Embryonic facial prominence (tissue), 1 donor: ENCODE data around the gene RPL27.
"Not testable (repeated sequence)": the region's sequence is repeated elsewhere in the genome, so short reads cannot be mapped to it uniquely, and the experiment has no call there.

Source experiments
- DNase-seq: peaks from one replicate; pipeline ENCODE4 v3.0.0-alpha.2; 2016; ENCODE audit errors: extremely low spot score

The RPL27 gene

GRCh38 chr17:42997984-42998938 lies at the start of gene RPL27:
TSS of gene RPL27 (plus strand) at chr17:42998419. CDS start at chr17:42998751, 332 bp downstream.
- DNase-seq = peak; percentile 100

GRCh38 chr17:42950044-42950783 lies 48.0 kb upstream of the RPL27 start:
- no peak for DNase-seq

GRCh38 chr17:42953669-42954068 lies 44.5 kb upstream of the RPL27 start:
- no peak for DNase-seq

- peak; percentile 89 for DNase-seq
These were observed 33.9 kb upstream of the RPL27 start, which contains the start of gene AARSD1 for GRCh38 chr17:42964161-42964932. TSS of gene AARSD1 (minus strand) at chr17:42964454. CDS start at chr17:42964440, 14 bp downstream.

GRCh38 chr17:42967925-42968324 lies 30.3 kb upstream of the RPL27 start:
- no peak for DNase-seq

- no peak for DNase-seq
These were observed 29.1 kb upstream of the RPL27 start for GRCh38 chr17:42969001-42969581.

- no peak for DNase-seq
These were observed 26.6 kb upstream of the RPL27 start for GRCh38 chr17:42971589-42971988.

GRCh38 chr17:42973323-42973722 lies 24.9 kb upstream of the RPL27 start:
- DNase-seq = not testable (repeated sequence)

GRCh38 chr17:42975265-42975664 lies 23.0 kb upstream of the RPL27 start:
- no peak for DNase-seq

- not testable (repeated sequence) for DNase-seq
These were observed 22.5 kb upstream of the RPL27 start for GRCh38 chr17:42975701-42976100.

- peak; percentile 40 for DNase-seq
These were observed 18.5 kb upstream of the RPL27 start, which contains the start of gene PTGES3L for GRCh38 chr17:42979511-42980273. TSS of gene PTGES3L (minus strand) at chr17:42980080. CDS start at chr17:42980053, 27 bp downstream.

GRCh38 chr17:42980274-42980765 lies 17.9 kb upstream of the RPL27 start, which contains the start of gene RUNDC1:
TSS of gene RUNDC1 (plus strand) at chr17:42980565. CDS start at chr17:42980577, 12 bp downstream.
- DNase-seq = peak; percentile 61

GRCh38 chr17:42980766-42981397 lies 17.3 kb upstream of the RPL27 start:
- DNase-seq = no peak

GRCh38 chr17:42982266-42982665 lies 16.0 kb upstream of the RPL27 start:
- no peak for DNase-seq

- no peak for DNase-seq
These were observed 13.0 kb upstream of the RPL27 start for GRCh38 chr17:42985225-42985624.

GRCh38 chr17:42989141-42989540 lies 9.1 kb upstream of the RPL27 start:
- DNase-seq = no peak

- no peak for DNase-seq
These were observed 8.2 kb upstream of the RPL27 start for GRCh38 chr17:42989726-42990652.

GRCh38 chr17:42991471-42991870 lies 6.7 kb upstream of the RPL27 start:
- no peak for DNase-seq

GRCh38 chr17:42992872-42993271 lies 5.3 kb upstream of the RPL27 start:
- DNase-seq = no peak
